ENCODE measurements around the gene RPTOR.

The RPTOR gene

GRCh38 chr17:80791758-80792284 is 247.2 kb downstream of the RPTOR start (continued):
- peak; percentile 49; the same call in 1 of the 2 replicates for TF ChIP-seq BCL11A (tag by site-specific recombination; IDR thresholded peaks at IDR 0.05; ENCODE audit: low read depth)
- no peak for TF ChIP-seq ZNF677 (tag by site-specific recombination; IDR thresholded peaks at IDR 0.05)
- no peak for TF ChIP-seq ZNF341 (tag by site-specific recombination; IDR thresholded peaks at IDR 0.05; ENCODE audit: low read depth)
- TF ChIP-seq ZNF280D (tag by site-specific recombination; IDR thresholded peaks at IDR 0.05), result 0 out of 2 replicates have a peak, but pooled peaks have one; percentile 57
- TF ChIP-seq SP3 (tag by site-specific recombination; IDR thresholded peaks at IDR 0.05), result peak; percentile 48; the same call in 1 of the 2 replicates
- peak; percentile 69; the same call in 1 of the 2 replicates for TF ChIP-seq ZNF184 (tag by site-specific recombination; IDR thresholded peaks at IDR 0.05)
- TF ChIP-seq PATZ1 (tag by site-specific recombination; IDR thresholded peaks at IDR 0.05), result 0 out of 2 replicates have a peak, but pooled peaks have one; percentile 26
- 0 out of 2 replicates have a peak, but pooled peaks have one; percentile 27 for TF ChIP-seq ZBTB20 (tag by site-specific recombination; IDR thresholded peaks at IDR 0.05)
- peak; percentile 67 for TF ChIP-seq ZNF366 (tag by site-specific recombination; conservative IDR thresholded peaks at IDR 0.05)
- peak; percentile 58; the same call in 1 of the 2 replicates for TF ChIP-seq INSM2 (tag by site-specific recombination; IDR thresholded peaks at IDR 0.05)
- 0 out of 2 replicates have a peak, but pooled peaks have one; percentile 38 for TF ChIP-seq HIC1 (tag by site-specific recombination; IDR thresholded peaks at IDR 0.05)
- TF ChIP-seq ZBTB21 (tag by site-specific recombination; IDR thresholded peaks at IDR 0.05), result 0 out of 2 replicates have a peak, but pooled peaks have one; percentile 45
- peak; percentile 60; the same call in 1 of the 2 replicates for TF ChIP-seq REST (tag by site-specific recombination; IDR thresholded peaks at IDR 0.05)
- 0 out of 2 replicates have a peak, but pooled peaks have one; percentile 22 for TF ChIP-seq ZNF324 (tag by site-specific recombination; IDR thresholded peaks at IDR 0.05)
- TF ChIP-seq ZNF530 (tag by site-specific recombination; IDR thresholded peaks at IDR 0.05; ENCODE audit: low read depth), result no peak
